ENCODE measurements around the gene GRID1.

DNA sequence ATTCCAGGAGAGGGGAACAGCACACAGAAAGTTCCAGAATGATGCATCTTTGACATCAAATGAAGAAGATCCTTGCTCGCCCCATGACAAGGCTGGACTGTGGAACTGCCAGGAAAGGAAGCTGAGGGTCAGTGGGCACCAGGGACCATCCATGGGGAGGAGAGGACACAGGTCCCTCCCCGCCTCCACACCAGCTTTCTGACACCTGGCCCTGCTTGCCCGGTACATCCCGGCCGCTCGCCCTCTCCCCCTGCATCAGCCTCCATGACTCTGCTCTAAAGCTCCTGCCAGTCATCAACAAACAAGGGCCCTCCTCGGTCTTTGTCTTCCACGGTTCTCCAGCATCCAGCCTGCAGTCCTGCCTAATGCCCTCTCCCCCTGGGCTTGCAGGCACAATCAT is 222.3 kb downstream of the GRID1 start:
- no peak for TF ChIP-seq TAF9B (IDR thresholded peaks at IDR 0.05; ENCODE audit: partially characterized antibody)
- no peak for TF ChIP-seq TAF1 (IDR thresholded peaks at IDR 0.05; ENCODE audit: control insufficient read depth, extremely low read depth, insufficient read depth, low read length, severe bottlenecking)
- TF ChIP-seq, protein P1, sequence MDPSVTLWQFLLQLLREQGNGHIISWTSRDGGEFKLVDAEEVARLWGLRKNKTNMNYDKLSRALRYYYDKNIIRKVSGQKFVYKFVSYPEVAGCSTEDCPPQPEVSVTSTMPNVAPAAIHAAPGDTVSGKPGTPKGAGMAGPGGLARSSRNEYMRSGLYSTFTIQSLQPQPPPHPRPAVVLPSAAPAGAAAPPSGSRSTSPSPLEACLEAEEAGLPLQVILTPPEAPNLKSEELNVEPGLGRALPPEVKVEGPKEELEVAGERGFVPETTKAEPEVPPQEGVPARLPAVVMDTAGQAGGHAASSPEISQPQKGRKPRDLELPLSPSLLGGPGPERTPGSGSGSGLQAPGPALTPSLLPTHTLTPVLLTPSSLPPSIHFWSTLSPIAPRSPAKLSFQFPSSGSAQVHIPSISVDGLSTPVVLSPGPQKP (CRISPR knock-in tag; IDR thresholded peaks at IDR 0.05): no peak
- TF ChIP-seq, protein P2, sequence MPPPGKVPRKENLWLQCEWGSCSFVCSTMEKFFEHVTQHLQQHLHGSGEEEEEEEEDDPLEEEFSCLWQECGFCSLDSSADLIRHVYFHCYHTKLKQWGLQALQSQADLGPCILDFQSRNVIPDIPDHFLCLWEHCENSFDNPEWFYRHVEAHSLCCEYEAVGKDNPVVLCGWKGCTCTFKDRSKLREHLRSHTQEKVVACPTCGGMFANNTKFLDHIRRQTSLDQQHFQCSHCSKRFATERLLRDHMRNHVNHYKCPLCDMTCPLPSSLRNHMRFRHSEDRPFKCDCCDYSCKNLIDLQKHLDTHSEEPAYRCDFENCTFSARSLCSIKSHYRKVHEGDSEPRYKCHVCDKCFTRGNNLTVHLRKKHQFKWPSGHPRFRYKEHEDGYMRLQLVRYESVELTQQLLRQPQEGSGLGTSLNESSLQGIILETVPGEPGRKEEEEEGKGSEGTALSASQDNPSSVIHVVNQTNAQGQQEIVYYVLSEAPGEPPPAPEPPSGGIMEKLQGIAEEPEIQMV (tag; conservative IDR thresholded peaks at IDR 0.05; ENCODE audit: low read depth): no peak
- TF ChIP-seq, protein P3, sequence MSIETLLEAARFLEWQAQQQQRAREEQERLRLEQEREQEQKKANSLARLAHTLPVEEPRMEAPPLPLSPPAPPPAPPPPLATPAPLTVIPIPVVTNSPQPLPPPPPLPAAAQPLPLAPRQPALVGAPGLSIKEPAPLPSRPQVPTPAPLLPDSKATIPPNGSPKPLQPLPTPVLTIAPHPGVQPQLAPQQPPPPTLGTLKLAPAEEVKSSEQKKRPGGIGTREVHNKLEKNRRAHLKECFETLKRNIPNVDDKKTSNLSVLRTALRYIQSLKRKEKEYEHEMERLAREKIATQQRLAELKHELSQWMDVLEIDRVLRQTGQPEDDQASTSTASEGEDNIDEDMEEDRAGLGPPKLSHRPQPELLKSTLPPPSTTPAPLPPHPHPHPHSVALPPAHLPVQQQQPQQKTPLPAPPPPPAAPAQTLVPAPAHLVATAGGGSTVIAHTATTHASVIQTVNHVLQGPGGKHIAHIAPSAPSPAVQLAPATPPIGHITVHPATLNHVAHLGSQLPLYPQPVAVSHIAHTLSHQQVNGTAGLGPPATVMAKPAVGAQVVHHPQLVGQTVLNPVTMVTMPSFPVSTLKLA (conservative IDR thresholded peaks at IDR 0.05): no peak
- TF ChIP-seq, protein P4, sequence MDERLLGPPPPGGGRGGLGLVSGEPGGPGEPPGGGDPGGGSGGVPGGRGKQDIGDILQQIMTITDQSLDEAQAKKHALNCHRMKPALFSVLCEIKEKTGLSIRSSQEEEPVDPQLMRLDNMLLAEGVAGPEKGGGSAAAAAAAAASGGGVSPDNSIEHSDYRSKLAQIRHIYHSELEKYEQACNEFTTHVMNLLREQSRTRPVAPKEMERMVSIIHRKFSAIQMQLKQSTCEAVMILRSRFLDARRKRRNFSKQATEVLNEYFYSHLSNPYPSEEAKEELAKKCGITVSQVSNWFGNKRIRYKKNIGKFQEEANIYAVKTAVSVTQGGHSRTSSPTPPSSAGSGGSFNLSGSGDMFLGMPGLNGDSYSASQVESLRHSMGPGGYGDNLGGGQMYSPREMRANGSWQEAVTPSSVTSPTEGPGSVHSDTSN (CRISPR knock-in tag; IDR thresholded peaks at IDR 0.05; ENCODE audit: low read depth): no peak
- TF ChIP-seq, protein P4 (tag; conservative IDR thresholded peaks at IDR 0.05; ENCODE audit: low read depth): no peak
- TF ChIP-seq, protein P5, sequence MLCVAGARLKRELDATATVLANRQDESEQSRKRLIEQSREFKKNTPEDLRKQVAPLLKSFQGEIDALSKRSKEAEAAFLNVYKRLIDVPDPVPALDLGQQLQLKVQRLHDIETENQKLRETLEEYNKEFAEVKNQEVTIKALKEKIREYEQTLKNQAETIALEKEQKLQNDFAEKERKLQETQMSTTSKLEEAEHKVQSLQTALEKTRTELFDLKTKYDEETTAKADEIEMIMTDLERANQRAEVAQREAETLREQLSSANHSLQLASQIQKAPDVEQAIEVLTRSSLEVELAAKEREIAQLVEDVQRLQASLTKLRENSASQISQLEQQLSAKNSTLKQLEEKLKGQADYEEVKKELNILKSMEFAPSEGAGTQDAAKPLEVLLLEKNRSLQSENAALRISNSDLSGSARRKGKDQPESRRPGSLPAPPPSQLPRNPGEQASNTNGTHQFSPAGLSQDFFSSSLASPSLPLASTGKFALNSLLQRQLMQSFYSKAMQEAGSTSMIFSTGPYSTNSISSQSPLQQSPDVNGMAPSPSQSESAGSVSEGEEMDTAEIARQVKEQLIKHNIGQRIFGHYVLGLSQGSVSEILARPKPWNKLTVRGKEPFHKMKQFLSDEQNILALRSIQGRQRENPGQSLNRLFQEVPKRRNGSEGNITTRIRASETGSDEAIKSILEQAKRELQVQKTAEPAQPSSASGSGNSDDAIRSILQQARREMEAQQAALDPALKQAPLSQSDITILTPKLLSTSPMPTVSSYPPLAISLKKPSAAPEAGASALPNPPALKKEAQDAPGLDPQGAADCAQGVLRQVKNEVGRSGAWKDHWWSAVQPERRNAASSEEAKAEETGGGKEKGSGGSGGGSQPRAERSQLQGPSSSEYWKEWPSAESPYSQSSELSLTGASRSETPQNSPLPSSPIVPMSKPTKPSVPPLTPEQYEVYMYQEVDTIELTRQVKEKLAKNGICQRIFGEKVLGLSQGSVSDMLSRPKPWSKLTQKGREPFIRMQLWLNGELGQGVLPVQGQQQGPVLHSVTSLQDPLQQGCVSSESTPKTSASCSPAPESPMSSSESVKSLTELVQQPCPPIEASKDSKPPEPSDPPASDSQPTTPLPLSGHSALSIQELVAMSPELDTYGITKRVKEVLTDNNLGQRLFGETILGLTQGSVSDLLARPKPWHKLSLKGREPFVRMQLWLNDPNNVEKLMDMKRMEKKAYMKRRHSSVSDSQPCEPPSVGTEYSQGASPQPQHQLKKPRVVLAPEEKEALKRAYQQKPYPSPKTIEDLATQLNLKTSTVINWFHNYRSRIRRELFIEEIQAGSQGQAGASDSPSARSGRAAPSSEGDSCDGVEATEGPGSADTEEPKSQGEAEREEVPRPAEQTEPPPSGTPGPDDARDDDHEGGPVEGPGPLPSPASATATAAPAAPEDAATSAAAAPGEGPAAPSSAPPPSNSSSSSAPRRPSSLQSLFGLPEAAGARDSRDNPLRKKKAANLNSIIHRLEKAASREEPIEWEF (CRISPR knock-in tag; IDR thresholded peaks at IDR 0.05): no peak
- TF ChIP-seq, protein P6, sequence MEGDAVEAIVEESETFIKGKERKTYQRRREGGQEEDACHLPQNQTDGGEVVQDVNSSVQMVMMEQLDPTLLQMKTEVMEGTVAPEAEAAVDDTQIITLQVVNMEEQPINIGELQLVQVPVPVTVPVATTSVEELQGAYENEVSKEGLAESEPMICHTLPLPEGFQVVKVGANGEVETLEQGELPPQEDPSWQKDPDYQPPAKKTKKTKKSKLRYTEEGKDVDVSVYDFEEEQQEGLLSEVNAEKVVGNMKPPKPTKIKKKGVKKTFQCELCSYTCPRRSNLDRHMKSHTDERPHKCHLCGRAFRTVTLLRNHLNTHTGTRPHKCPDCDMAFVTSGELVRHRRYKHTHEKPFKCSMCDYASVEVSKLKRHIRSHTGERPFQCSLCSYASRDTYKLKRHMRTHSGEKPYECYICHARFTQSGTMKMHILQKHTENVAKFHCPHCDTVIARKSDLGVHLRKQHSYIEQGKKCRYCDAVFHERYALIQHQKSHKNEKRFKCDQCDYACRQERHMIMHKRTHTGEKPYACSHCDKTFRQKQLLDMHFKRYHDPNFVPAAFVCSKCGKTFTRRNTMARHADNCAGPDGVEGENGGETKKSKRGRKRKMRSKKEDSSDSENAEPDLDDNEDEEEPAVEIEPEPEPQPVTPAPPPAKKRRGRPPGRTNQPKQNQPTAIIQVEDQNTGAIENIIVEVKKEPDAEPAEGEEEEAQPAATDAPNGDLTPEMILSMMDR (IDR thresholded peaks at IDR 0.05 in 2 of 3, conservative IDR thresholded peaks at IDR 0.05 in 1 of 3; ENCODE audit: insufficient read depth in 2 of 3, low read depth in 1 of 3, low read length in 3 of 3): no peak
- no peak for TF ChIP-seq HNRNPL (IDR thresholded peaks at IDR 0.05; ENCODE audit: low read depth, low read length)
